Measurements from ENCODE around the gene MICU1. TPM values are rescaled to one million over a fixed set of nuclear protein-coding genes. Genes with fewer than 3 reads are reported as not detected.

MICU1 gene
- total RNA-seq, 1 experiment from 2014 or later = 36.0 TPM

DNA sequence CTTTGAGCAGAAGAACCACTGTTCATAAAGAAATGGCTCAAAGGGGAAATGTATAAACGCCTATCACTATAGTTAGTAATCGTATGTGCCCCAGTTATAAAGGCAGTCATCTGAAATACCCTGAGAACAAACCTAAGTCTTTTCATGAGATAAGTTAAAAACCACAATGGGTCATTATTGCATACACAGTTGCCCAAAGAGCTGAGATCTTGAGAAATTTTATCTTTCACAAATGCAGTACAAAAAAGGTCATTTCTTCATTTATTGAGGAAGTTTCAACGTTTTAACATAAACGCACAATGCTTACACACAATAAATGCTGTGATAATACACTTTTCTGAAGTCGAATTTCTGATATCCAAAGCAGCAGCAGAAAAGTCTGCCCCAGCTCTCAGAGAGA lies 114.4 kb downstream of the MICU1 start:
- POLR2A ChIA-PET = no interaction called here
- DNase-seq (ENCODE audit: low spot score) (no peak), ATAC-seq (no peak)
- Mint-ChIP-seq H3K4me3 (no peak overlapping the region), H3K27ac (no peak overlapping the region), H3K4me1 (no peaks in the 10 kb centered on the region; the same call in 1 of the 2 replicates), H3K27me3 (ENCODE audit: low read depth) (no peaks in the 10 kb centered on the region), H3K36me3 (no peaks in the 10 kb centered on the region), H3K9me3 (no peaks in the 10 kb centered on the region)
- TF ChIP-seq, protein P1, sequence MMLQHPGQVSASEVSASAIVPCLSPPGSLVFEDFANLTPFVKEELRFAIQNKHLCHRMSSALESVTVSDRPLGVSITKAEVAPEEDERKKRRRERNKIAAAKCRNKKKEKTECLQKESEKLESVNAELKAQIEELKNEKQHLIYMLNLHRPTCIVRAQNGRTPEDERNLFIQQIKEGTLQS (CRISPR knock-in tag; conservative IDR thresholded peaks at IDR 0.05) = no peak
- TF ChIP-seq ELF4 (CRISPR knock-in tag; IDR thresholded peaks at IDR 0.05; ENCODE audit: low read depth) = no peak
- CTCF ChIA-PET = no interaction called here

DNA sequence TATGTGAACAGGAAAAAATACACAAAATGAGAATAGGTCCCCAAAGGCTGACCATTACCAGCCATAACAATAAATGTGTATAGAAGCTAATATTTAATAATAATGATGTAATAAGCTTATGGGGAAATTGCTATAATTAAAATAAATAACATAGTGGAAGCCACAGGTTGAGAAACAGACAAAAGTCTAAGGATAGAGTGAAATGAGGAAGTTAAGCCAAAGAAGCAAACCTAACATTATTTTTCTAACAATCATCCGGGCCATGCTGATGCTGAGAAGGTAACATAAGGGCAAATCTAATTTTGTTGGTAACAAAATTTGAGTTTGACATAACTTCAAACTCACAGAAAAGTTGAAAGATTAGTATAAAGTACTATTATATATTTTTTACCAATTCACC lies 115.9 kb downstream of the MICU1 start:
- POLR2A ChIA-PET = interaction anchor here (0.6 kb wide), 1 partner anchor 14 kb away, joined by 4 read pairs; no protein-coding TSS in a partner anchor
- no peaks in the 10 kb centered on the region; the same call in 1 of the 2 replicates for H3K4me1 Mint-ChIP-seq
- DNase-seq (ENCODE audit: low spot score) (no peak), ATAC-seq (no peak)
- no peak overlapping the region for H3K27ac Mint-ChIP-seq
- H3K27me3 Mint-ChIP-seq (ENCODE audit: low read depth) = no peaks in the 10 kb centered on the region
- CTCF ChIA-PET = no interaction called here
- TF ChIP-seq MYBL2 (CRISPR knock-in tag; IDR thresholded peaks at IDR 0.05) (no peak), ZNF138 (CRISPR knock-in tag; conservative IDR thresholded peaks at IDR 0.05) (no peak), FOXP1 (CRISPR knock-in tag; IDR thresholded peaks at IDR 0.05; ENCODE audit: borderline replicate concordance) (no peak), JAZF1 (CRISPR knock-in tag; IDR thresholded peaks at IDR 0.05) (no peak), GRHL2 (CRISPR knock-in tag; IDR thresholded peaks at IDR 0.05; ENCODE audit: insufficient replicate concordance, severe bottlenecking) (no peak), ZNF423 (CRISPR knock-in tag; IDR thresholded peaks at IDR 0.05) (no peak), NR1H2 (CRISPR knock-in tag; IDR thresholded peaks at IDR 0.05) (no peak), TEAD1 (CRISPR knock-in tag; IDR thresholded peaks at IDR 0.05) (no peak)
- TF ChIP-seq, protein P2, sequence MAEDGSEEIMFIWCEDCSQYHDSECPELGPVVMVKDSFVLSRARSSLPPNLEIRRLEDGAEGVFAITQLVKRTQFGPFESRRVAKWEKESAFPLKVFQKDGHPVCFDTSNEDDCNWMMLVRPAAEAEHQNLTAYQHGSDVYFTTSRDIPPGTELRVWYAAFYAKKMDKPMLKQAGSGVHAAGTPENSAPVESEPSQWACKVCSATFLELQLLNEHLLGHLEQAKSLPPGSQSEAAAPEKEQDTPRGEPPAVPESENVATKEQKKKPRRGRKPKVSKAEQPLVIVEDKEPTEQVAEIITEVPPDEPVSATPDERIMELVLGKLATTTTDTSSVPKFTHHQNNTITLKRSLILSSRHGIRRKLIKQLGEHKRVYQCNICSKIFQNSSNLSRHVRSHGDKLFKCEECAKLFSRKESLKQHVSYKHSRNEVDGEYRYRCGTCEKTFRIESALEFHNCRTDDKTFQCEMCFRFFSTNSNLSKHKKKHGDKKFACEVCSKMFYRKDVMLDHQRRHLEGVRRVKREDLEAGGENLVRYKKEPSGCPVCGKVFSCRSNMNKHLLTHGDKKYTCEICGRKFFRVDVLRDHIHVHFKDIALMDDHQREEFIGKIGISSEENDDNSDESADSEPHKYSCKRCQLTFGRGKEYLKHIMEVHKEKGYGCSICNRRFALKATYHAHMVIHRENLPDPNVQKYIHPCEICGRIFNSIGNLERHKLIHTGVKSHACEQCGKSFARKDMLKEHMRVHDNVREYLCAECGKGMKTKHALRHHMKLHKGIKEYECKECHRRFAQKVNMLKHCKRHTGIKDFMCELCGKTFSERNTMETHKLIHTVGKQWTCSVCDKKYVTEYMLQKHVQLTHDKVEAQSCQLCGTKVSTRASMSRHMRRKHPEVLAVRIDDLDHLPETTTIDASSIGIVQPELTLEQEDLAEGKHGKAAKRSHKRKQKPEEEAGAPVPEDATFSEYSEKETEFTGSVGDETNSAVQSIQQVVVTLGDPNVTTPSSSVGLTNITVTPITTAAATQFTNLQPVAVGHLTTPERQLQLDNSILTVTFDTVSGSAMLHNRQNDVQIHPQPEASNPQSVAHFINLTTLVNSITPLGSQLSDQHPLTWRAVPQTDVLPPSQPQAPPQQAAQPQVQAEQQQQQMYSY (CRISPR knock-in tag; IDR thresholded peaks at IDR 0.05) = no peak
- TF ChIP-seq, protein P3, sequence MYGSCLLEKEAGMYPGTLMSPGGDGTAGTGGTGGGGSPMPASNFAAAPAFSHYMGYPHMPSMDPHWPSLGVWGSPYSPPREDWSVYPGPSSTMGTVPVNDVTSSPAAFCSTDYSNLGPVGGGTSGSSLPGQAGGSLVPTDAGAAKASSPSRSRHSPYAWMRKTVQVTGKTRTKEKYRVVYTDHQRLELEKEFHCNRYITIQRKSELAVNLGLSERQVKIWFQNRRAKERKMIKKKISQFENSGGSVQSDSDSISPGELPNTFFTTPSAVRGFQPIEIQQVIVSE (CRISPR knock-in tag; IDR thresholded peaks at IDR 0.05; ENCODE audit: borderline replicate concordance) = no peak
- TF ChIP-seq, protein P4, sequence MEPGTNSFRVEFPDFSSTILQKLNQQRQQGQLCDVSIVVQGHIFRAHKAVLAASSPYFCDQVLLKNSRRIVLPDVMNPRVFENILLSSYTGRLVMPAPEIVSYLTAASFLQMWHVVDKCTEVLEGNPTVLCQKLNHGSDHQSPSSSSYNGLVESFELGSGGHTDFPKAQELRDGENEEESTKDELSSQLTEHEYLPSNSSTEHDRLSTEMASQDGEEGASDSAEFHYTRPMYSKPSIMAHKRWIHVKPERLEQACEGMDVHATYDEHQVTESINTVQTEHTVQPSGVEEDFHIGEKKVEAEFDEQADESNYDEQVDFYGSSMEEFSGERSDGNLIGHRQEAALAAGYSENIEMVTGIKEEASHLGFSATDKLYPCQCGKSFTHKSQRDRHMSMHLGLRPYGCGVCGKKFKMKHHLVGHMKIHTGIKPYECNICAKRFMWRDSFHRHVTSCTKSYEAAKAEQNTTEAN (CRISPR knock-in tag; IDR thresholded peaks at IDR 0.05) = no peak
- H3K9me3 Mint-ChIP-seq = peaks cover 10% of the 10 kb centered on the region
- no peak overlapping the region for H3K4me3 Mint-ChIP-seq
- peaks cover 11% of the 10 kb centered on the region for H3K36me3 Mint-ChIP-seq

DNA sequence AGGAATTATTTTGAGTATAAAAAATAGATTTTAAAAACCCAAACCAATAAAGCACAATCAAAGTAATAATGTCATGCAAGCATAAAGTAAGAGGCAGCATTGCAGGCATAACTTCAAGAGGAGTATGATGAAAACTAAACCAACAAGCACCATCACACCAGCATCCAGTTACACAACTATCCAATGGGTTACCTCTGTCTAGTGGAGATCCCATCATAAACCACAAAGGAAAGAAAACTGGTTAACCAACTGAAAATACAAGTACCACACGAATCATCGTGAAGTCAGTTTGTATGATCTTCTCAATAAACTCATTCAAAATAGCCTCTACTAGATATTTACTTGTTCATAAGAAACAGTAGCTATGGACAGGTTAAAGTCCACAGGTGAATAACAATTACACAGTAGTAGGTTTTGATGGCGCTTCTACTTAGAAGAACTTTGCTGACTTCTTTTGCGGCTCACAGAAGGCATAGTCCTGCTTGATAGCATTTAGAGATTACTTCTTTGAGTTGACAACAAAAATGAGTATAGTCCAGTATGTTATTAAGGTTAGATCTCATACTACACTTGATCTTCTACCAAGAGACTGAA lies 116.6 kb downstream of the MICU1 start:
- Mint-ChIP-seq H3K27me3 (ENCODE audit: low read depth) (no peaks in the 10 kb centered on the region), H3K36me3 (peaks cover 15% of the 10 kb centered on the region), H3K4me3 (no peak overlapping the region), H3K9me3 (peaks cover 14% of the 10 kb centered on the region), H3K4me1 (no peaks in the 10 kb centered on the region; the same call in 1 of the 2 replicates), H3K27ac (no peak overlapping the region)
- DNase-seq (ENCODE audit: low spot score) (no peak), ATAC-seq (no peak)
- POLR2A ChIA-PET = no interaction called here
- CTCF ChIA-PET = no interaction called here
- TF ChIP-seq FOXP1 (CRISPR knock-in tag; IDR thresholded peaks at IDR 0.05; ENCODE audit: borderline replicate concordance) = no peak
- no peak for TF ChIP-seq NR3C1 (CRISPR knock-in tag; conservative IDR thresholded peaks at IDR 0.05; ENCODE audit: low read depth)
- no peak for TF ChIP-seq GABPB1 (CRISPR knock-in tag; IDR thresholded peaks at IDR 0.05)
- TF ChIP-seq, protein P5, sequence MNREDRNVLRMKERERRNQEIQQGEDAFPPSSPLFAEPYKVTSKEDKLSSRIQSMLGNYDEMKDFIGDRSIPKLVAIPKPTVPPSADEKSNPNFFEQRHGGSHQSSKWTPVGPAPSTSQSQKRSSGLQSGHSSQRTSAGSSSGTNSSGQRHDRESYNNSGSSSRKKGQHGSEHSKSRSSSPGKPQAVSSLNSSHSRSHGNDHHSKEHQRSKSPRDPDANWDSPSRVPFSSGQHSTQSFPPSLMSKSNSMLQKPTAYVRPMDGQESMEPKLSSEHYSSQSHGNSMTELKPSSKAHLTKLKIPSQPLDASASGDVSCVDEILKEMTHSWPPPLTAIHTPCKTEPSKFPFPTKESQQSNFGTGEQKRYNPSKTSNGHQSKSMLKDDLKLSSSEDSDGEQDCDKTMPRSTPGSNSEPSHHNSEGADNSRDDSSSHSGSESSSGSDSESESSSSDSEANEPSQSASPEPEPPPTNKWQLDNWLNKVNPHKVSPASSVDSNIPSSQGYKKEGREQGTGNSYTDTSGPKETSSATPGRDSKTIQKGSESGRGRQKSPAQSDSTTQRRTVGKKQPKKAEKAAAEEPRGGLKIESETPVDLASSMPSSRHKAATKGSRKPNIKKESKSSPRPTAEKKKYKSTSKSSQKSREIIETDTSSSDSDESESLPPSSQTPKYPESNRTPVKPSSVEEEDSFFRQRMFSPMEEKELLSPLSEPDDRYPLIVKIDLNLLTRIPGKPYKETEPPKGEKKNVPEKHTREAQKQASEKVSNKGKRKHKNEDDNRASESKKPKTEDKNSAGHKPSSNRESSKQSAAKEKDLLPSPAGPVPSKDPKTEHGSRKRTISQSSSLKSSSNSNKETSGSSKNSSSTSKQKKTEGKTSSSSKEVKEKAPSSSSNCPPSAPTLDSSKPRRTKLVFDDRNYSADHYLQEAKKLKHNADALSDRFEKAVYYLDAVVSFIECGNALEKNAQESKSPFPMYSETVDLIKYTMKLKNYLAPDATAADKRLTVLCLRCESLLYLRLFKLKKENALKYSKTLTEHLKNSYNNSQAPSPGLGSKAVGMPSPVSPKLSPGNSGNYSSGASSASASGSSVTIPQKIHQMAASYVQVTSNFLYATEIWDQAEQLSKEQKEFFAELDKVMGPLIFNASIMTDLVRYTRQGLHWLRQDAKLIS (CRISPR knock-in tag; IDR thresholded peaks at IDR 0.05; ENCODE audit: borderline replicate concordance) = no peak
- no peak for TF ChIP-seq NFE2L1 (CRISPR knock-in tag; IDR thresholded peaks at IDR 0.05)
